Activated T-cell treated with anti-CD3 and anti-CD28 coated beads, Interleukin-2, amount 50 U/mL, for 24 hours (primary cell): ENCODE results near the gene LINGO1.

Source experiments
- DNase-seq: peaks from one replicate; pipeline ENCODE4 v3.0.0-alpha.2; 2020
- H3K27ac Mint-ChIP-seq: 2 replicates; pipeline ENCODE4 v1.8.0; 2020; ENCODE audit warnings: mild to moderate bottlenecking, mixed read lengths
- H3K27me3 Mint-ChIP-seq: 2 replicates; pipeline ENCODE4 v1.8.0; 2020; ENCODE audit warnings: mixed read lengths
- H3K36me3 Mint-ChIP-seq: 2 replicates; pipeline ENCODE4 v1.8.0; 2020; ENCODE audit warnings: low read depth, mixed read lengths
- H3K4me1 Mint-ChIP-seq: 2 replicates; pipeline ENCODE4 v1.8.0; 2020; ENCODE audit warnings: low read depth, mixed read lengths
- H3K4me3 Mint-ChIP-seq: 2 replicates; pipeline ENCODE4 v1.8.0; 2020; ENCODE audit warnings: mild to moderate bottlenecking, moderate library complexity, mixed read lengths
- H3K9me3 Mint-ChIP-seq: 2 replicates; pipeline ENCODE4 v1.8.0; 2020; ENCODE audit warnings: mixed read lengths

Gene LINGO1

GRCh38 chr15:77571741-77572140 is 61.0 kb downstream of the LINGO1 start:
- DNase-seq: no peak
- H3K4me1 Mint-ChIP-seq: no peaks in the 10 kb centered on the region
- no peak overlapping the region for H3K27ac Mint-ChIP-seq
- no peaks in the 10 kb centered on the region for H3K27me3 Mint-ChIP-seq
- no peak overlapping the region for H3K4me3 Mint-ChIP-seq
- H3K9me3 Mint-ChIP-seq: no peaks in the 10 kb centered on the region
- H3K36me3 Mint-ChIP-seq: no peaks in the 10 kb centered on the region

- Mint-ChIP-seq H3K36me3 (no peaks in the 10 kb centered on the region), H3K9me3 (no peaks in the 10 kb centered on the region), H3K27me3 (no peaks in the 10 kb centered on the region), H3K27ac (no peak overlapping the region), H3K4me3 (no peak overlapping the region), H3K4me1 (no peaks in the 10 kb centered on the region)
- DNase-seq: no peak
Measured at GRCh38 chr15:77571181-77571580, 61.5 kb downstream of the LINGO1 start.

GRCh38 chr15:77569729-77570125 is 63.0 kb downstream of the LINGO1 start:
- Mint-ChIP-seq H3K9me3 (no peaks in the 10 kb centered on the region), H3K27ac (no peak overlapping the region)

GRCh38 chr15:77568973-77569728 is 63.6 kb downstream of the LINGO1 start:
- no peaks in the 10 kb centered on the region for H3K4me1 Mint-ChIP-seq
- H3K36me3 Mint-ChIP-seq: no peaks in the 10 kb centered on the region
- H3K4me3 Mint-ChIP-seq: no peak overlapping the region
- no peaks in the 10 kb centered on the region for H3K27me3 Mint-ChIP-seq
- H3K9me3 Mint-ChIP-seq: no peaks in the 10 kb centered on the region
- no peak for DNase-seq
- H3K27ac Mint-ChIP-seq: no peak overlapping the region

More at GRCh38 chr15:77569729-77570125, 63.0 kb downstream of the LINGO1 start:
- DNase-seq: no peak
- H3K4me3 Mint-ChIP-seq: no peak overlapping the region
- no peaks in the 10 kb centered on the region for H3K4me1 Mint-ChIP-seq
- H3K27me3 Mint-ChIP-seq: no peaks in the 10 kb centered on the region
- H3K36me3 Mint-ChIP-seq: no peaks in the 10 kb centered on the region

- Mint-ChIP-seq H3K4me3 (no peak overlapping the region), H3K27ac (no peak overlapping the region), H3K27me3 (no peaks in the 10 kb centered on the region), H3K9me3 (no peaks in the 10 kb centered on the region), H3K36me3 (no peaks in the 10 kb centered on the region), H3K4me1 (no peaks in the 10 kb centered on the region)
- no peak for DNase-seq
Measured at GRCh38 chr15:77568014-77568972, 64.4 kb downstream of the LINGO1 start.

GRCh38 chr15:77567202-77567601 is 65.5 kb downstream of the LINGO1 start:
- DNase-seq: no peak
- H3K27ac Mint-ChIP-seq: no peak overlapping the region
- no peak overlapping the region for H3K4me3 Mint-ChIP-seq
- H3K27me3 Mint-ChIP-seq: no peaks in the 10 kb centered on the region
- no peaks in the 10 kb centered on the region for H3K36me3 Mint-ChIP-seq
- H3K9me3 Mint-ChIP-seq: no peaks in the 10 kb centered on the region
- H3K4me1 Mint-ChIP-seq: no peaks in the 10 kb centered on the region

- H3K27me3 Mint-ChIP-seq: no peaks in the 10 kb centered on the region
Measured at GRCh38 chr15:77566092-77566491, 66.6 kb downstream of the LINGO1 start.

GRCh38 chr15:77565378-77565915 is 67.3 kb downstream of the LINGO1 start:
- H3K4me3 Mint-ChIP-seq: no peak overlapping the region
- H3K27me3 Mint-ChIP-seq: no peaks in the 10 kb centered on the region
- no peaks in the 10 kb centered on the region for H3K36me3 Mint-ChIP-seq
- no peaks in the 10 kb centered on the region for H3K9me3 Mint-ChIP-seq
- no peak for DNase-seq
- H3K4me1 Mint-ChIP-seq: no peaks in the 10 kb centered on the region
- no peak overlapping the region for H3K27ac Mint-ChIP-seq

More at GRCh38 chr15:77566092-77566491, 66.6 kb downstream of the LINGO1 start:
- Mint-ChIP-seq H3K4me1 (no peaks in the 10 kb centered on the region), H3K36me3 (no peaks in the 10 kb centered on the region), H3K9me3 (no peaks in the 10 kb centered on the region), H3K27ac (no peak overlapping the region), H3K4me3 (no peak overlapping the region)
- DNase-seq: no peak

- no peaks in the 10 kb centered on the region for H3K9me3 Mint-ChIP-seq
- no peak for DNase-seq
- H3K4me3 Mint-ChIP-seq: no peak overlapping the region
- no peak overlapping the region for H3K27ac Mint-ChIP-seq
- H3K4me1 Mint-ChIP-seq: no peaks in the 10 kb centered on the region
- H3K27me3 Mint-ChIP-seq: no peaks in the 10 kb centered on the region
- H3K36me3 Mint-ChIP-seq: no peaks in the 10 kb centered on the region
Measured at GRCh38 chr15:77564938-77565337, 67.8 kb downstream of the LINGO1 start.

- Mint-ChIP-seq H3K9me3 (no peaks in the 10 kb centered on the region), H3K27ac (no peak overlapping the region), H3K4me3 (no peak overlapping the region), H3K4me1 (no peaks in the 10 kb centered on the region), H3K27me3 (no peaks in the 10 kb centered on the region), H3K36me3 (no peaks in the 10 kb centered on the region)
- no peak for DNase-seq
Measured at GRCh38 chr15:77564341-77564740, 68.4 kb downstream of the LINGO1 start.

- no peaks in the 10 kb centered on the region for H3K9me3 Mint-ChIP-seq
- H3K4me3 Mint-ChIP-seq: no peak overlapping the region
- H3K4me1 Mint-ChIP-seq: no peaks in the 10 kb centered on the region
- H3K36me3 Mint-ChIP-seq: no peaks in the 10 kb centered on the region
- DNase-seq: no peak
- no peak overlapping the region for H3K27ac Mint-ChIP-seq
- H3K27me3 Mint-ChIP-seq: no peaks in the 10 kb centered on the region
Measured at GRCh38 chr15:77563623-77564156, 69.0 kb downstream of the LINGO1 start.
